OCI-LY7 (cell line): Measurements from ENCODE around the gene AFF3. TPM values are rescaled to one million over a fixed set of nuclear protein-coding genes. Genes with fewer than 3 reads are reported as not detected.

ENCODE experiments used
- BruUV-seq: library from RNA; stranded (reverse); fragments of 400-500 nt; replicated peaks from 2 replicates; lab custom pipeline; 2021; lab: Mats Ljungman, UMichigan
- CTCF ChIA-PET: fragments of 300-600 bp; sonication (Branson Sonifier 250); formaldehyde crosslinking; loops from one replicate; lab custom pipeline; 2022; ENCODE audit warnings: antibody characterized with exemption; ENCODE audit not compliant: unreplicated experiment; lab: Charles Lee
- POLR2A ChIA-PET: fragments of 300-600 bp; sonication (Branson Sonifier 250); formaldehyde crosslinking; loops from one replicate; lab custom pipeline; 2022; ENCODE audit warnings: antibody characterized with exemption; lab: Charles Lee
- DNase-seq: peaks from one replicate; pipeline ENCODE4 v3.0.0-alpha.2; 2015; ENCODE audit warnings: low spot score
- H2AFZ ChIP-seq: fragments of 200-600 bp; sonication (generic), shearing (Covaris generic); 2 replicates; pipeline ENCODE4 v1.6.1; 2014; ENCODE audit warnings: mild to moderate bottlenecking, antibody characterized with exemption, low read length, moderate library complexity
- H3K27ac ChIP-seq: fragments of 200-600 bp; sonication (generic); 2 replicates; pipeline ENCODE4 v1.5.1; 2014; ENCODE audit warnings: mixed run types, low read depth, mild to moderate bottlenecking, moderate library complexity, low read length, inconsistent platforms; ENCODE audit not compliant: poor library complexity, severe bottlenecking
- H3K36me3 ChIP-seq: fragments of 200-600 bp; sonication (generic); 2 replicates; pipeline ENCODE4 v1.6.1; 2014; ENCODE audit warnings: mild to moderate bottlenecking, antibody characterized with exemption, low read length, moderate library complexity, mixed read lengths; ENCODE audit not compliant: insufficient read depth
- H3K4me1 ChIP-seq: fragments of 200-600 bp; sonication (generic); 2 replicates; pipeline ENCODE4 v1.5.1; 2014; ENCODE audit warnings: mild to moderate bottlenecking, low read length; ENCODE audit not compliant: insufficient read depth, poor library complexity, severe bottlenecking
- H3K4me2 ChIP-seq: fragments of 200-600 bp; sonication (generic); 2 replicates; pipeline ENCODE4 v1.6.1; 2014; ENCODE audit warnings: mild to moderate bottlenecking, low read length
- H3K4me3 ChIP-seq: fragments of 200-600 bp; sonication (generic); 2 replicates; pipeline ENCODE4 v1.5.1; 2014; ENCODE audit warnings: mild to moderate bottlenecking, low read depth, low read length; ENCODE audit not compliant: poor library complexity, severe bottlenecking
- H3K79me2 ChIP-seq: fragments of 200-600 bp; sonication (generic); 2 replicates; pipeline ENCODE4 v1.6.1; 2016; ENCODE audit warnings: low read depth, mild to moderate bottlenecking, low read length, moderate library complexity, mixed read lengths; ENCODE audit not compliant: insufficient read depth
- H3K9me2 ChIP-seq: fragments of 200-600 bp; sonication (generic); 2 replicates; pipeline ENCODE4 v1.6.1; 2016; ENCODE audit warnings: mild to moderate bottlenecking, low read length, mixed read lengths; ENCODE audit not compliant: insufficient read depth
- H3K9me3 ChIP-seq: fragments of 200-600 bp; sonication (generic); 2 replicates; pipeline ENCODE4 v1.6.1; 2014; ENCODE audit warnings: mild to moderate bottlenecking, mixed run types, low read length, mixed read lengths
- H4K20me1 ChIP-seq: fragments of 200-600 bp; sonication (generic); 2 replicates; pipeline ENCODE4 v1.6.1; 2014; ENCODE audit warnings: mild to moderate bottlenecking, antibody characterized with exemption, low read length, moderate library complexity, mixed read lengths; ENCODE audit not compliant: insufficient read depth
- CTCF ChIP-seq: fragments of 200-600 bp; sonication (generic); conservative IDR thresholded peaks from 2 replicates; pipeline ENCODE4 v1.5.1; 2014; ENCODE audit warnings: mild to moderate bottlenecking, antibody characterized with exemption, low read length, moderate library complexity, mixed read lengths
- EZH2phosphoT487 ChIP-seq: fragments of 200-600 bp; sonication (generic); IDR thresholded peaks from 2 replicates; pipeline ENCODE4 v1.6.1; 2018; ENCODE audit warnings: low read depth, borderline replicate concordance, mild to moderate bottlenecking, mixed run types, antibody characterized with exemption, low read length, moderate library complexity, mixed read lengths
- intact Hi-C: fragments of 100-400 bp; cut with micrococcal nuclease; formaldehyde crosslinking; loops from one replicate; pipeline ENCODE4 v1.10.0; 2022; ENCODE audit not compliant: unreplicated experiment
- total RNA-seq, 2 experiments: library from RNA; depleted of rRNA in 1 of 2; stranded (reverse); fragments of >200 nt in 1 of 2; shearing (Covaris generic) in 1 of 2; gene quantifications; 2 replicates each; pipeline ENCODE4 v1.2.3, GENCODE V29; 2014 to 2022

AFF3 gene
- total RNA-seq, 2 experiments from 2014 or later, result 131 to 133 TPM

- Histone ChIP-seq H3K4me1 (no peaks in the 10 kb centered on the region), H3K27ac (no peak overlapping the region), H3K9me3 (no peaks in the 10 kb centered on the region), H3K9me2 (no peaks in the 10 kb centered on the region), H3K4me2 (no peak overlapping the region), H3K79me2 (peaks cover 11% of the 10 kb centered on the region; the same call in 1 of the 2 replicates), H3K36me3 (peaks cover 22% of the 10 kb centered on the region), H4K20me1 (no peaks in the 10 kb centered on the region), H3K4me3 (no peak overlapping the region), H2AFZ (no peak overlapping the region)
- BruUV-seq, result no TSS peak
- ChIA-PET POLR2A (no interaction called here), CTCF (no interaction called here)
- DNase-seq, result no peak
- intact Hi-C loops, result no loop called here
- TF ChIP-seq EZH2phosphoT487, result no peak
- TF ChIP-seq CTCF, result no peak
These were observed 122.9 kb downstream of the AFF3 start for GRCh38 chr2:100019499-100019898.

GRCh38 chr2:100018341-100019193 is 123.8 kb downstream of the AFF3 start:
- H3K4me2 ChIP-seq, result no peak overlapping the region
- peaks cover 11% of the 10 kb centered on the region; the same call in 1 of the 2 replicates for H3K79me2 ChIP-seq
- peaks cover 22% of the 10 kb centered on the region for H3K36me3 ChIP-seq
- CTCF ChIA-PET, result no interaction called here
- H3K27ac ChIP-seq, result no peak overlapping the region
- no peaks in the 10 kb centered on the region for H3K4me1 ChIP-seq
- BruUV-seq, result no TSS peak
- H4K20me1 ChIP-seq, result no peaks in the 10 kb centered on the region
- no peak overlapping the region for H3K4me3 ChIP-seq
- no peak overlapping the region for H2AFZ ChIP-seq
- no peaks in the 10 kb centered on the region for H3K9me3 ChIP-seq
- no peak for DNase-seq
- no peaks in the 10 kb centered on the region for H3K9me2 ChIP-seq
- POLR2A ChIA-PET, result no interaction called here
- intact Hi-C loops, result no loop called here
- TF ChIP-seq CTCF, result no peak
- TF ChIP-seq EZH2phosphoT487, result no peak

GRCh38 chr2:100017633-100018032 is 124.8 kb downstream of the AFF3 start:
- TF ChIP-seq EZH2phosphoT487 (no peak), CTCF (no peak)
- Histone ChIP-seq H2AFZ (no peak overlapping the region), H4K20me1 (0 out of 2 replicates have a peak, but pooled peaks cover 4% of the 10 kb centered on the region), H3K79me2 (peaks cover 11% of the 10 kb centered on the region; the same call in 1 of the 2 replicates), H3K27ac (no peak overlapping the region), H3K36me3 (peaks cover 22% of the 10 kb centered on the region), H3K4me2 (no peak overlapping the region), H3K9me3 (no peaks in the 10 kb centered on the region), H3K4me1 (no peaks in the 10 kb centered on the region), H3K4me3 (no peak overlapping the region), H3K9me2 (no peaks in the 10 kb centered on the region)
- DNase-seq, result peak; percentile 10
- intact Hi-C loops, result no loop called here
- POLR2A ChIA-PET, result no interaction called here
- CTCF ChIA-PET, result no interaction called here
- BruUV-seq, result no TSS peak
